Naive thymus-derived CD8-positive, alpha-beta T cell (primary cell): ENCODE data around the gene SGIP1. TPM values are rescaled to one million over a fixed set of nuclear protein-coding genes. Genes with fewer than 3 reads are reported as not detected.

Source experiments
- ATAC-seq, 2 donors: fragments of 150-1000 bp; cut with Tn5 transposase in 1 of 2; sonication (Bioruptor Pico), chemical (Tn5 transposase) in 1 of 2; 1 replicate in 1 of 2; 2 replicates in 1 of 2; pipeline ENCODE4 v1.10.0; 2021; ENCODE audit warnings: mild to moderate bottlenecking in 2 of 2, moderate library complexity in 2 of 2
- POLR2A ChIA-PET: fragments of 350-600 bp; sonication (Branson Sonifier 250); formaldehyde crosslinking; loops from one replicate; lab custom pipeline; 2021; ENCODE audit warnings: antibody characterized with exemption; lab: Charles Lee
- DNase-seq, 10 donors: peaks; one replicate each; pipeline versions ENCODE4 v3.0.0 to v3.0.0-alpha.2; 2020 to 2022
- H3K27ac Mint-ChIP-seq, 10 donors: one replicate each; pipeline ENCODE4 v1.8.0; 2020 to 2022; ENCODE audit warnings: mild to moderate bottlenecking in 10 of 10, mixed read lengths in 10 of 10, moderate library complexity in 4 of 10, inconsistent platforms in 1 of 10
- H3K27me3 Mint-ChIP-seq, 5 donors: one replicate each; pipeline ENCODE4 v1.8.0; 2021 to 2022; ENCODE audit warnings: mixed read lengths in 5 of 5
- H3K36me3 Mint-ChIP-seq, 3 donors: one replicate each; pipeline ENCODE4 v1.8.0; 2020 to 2022; ENCODE audit warnings: mixed read lengths in 3 of 3, mild to moderate bottlenecking in 2 of 3, inconsistent platforms in 1 of 3
- H3K4me1 Mint-ChIP-seq, 4 donors: one replicate each; pipeline ENCODE4 v1.8.0; 2021 to 2022; ENCODE audit warnings: mixed read lengths in 4 of 4
- H3K4me3 Mint-ChIP-seq, 10 donors: one replicate each; pipeline ENCODE4 v1.8.0; 2020 to 2022; ENCODE audit warnings: mild to moderate bottlenecking in 10 of 10, mixed read lengths in 10 of 10, moderate library complexity in 6 of 10, inconsistent platforms in 1 of 10
- H3K9me3 Mint-ChIP-seq, 9 donors: one replicate each; pipeline ENCODE4 v1.8.0; 2020 to 2022; ENCODE audit warnings: mixed read lengths in 9 of 9, mild to moderate bottlenecking in 3 of 9, inconsistent platforms in 1 of 9, moderate library complexity in 1 of 9
- polyA plus RNA-seq, 3 donors: library from polyadenylated mRNA; unstranded; fragments of 300-500 nt; fragmentation: Illumina TruSeq; gene quantifications; one replicate each; pipeline ENCODE4 v1.2.3, GENCODE V29; 2021
- total RNA-seq, 8 experiments: library from RNA in 2 of 8; stranded (reverse) in 2 of 8; gene quantifications; one replicate each; pipeline ENCODE4 v1.2.3 and lab custom pipeline; 2021 to 2026

The SGIP1 gene
- total and polyA plus RNA-seq, 5 experiments from 2014 or later = not detected

GRCh38 chr1:66526991-66527390 lies 7.0 kb upstream of the SGIP1 start:
- peaks cover 0 to 5% (median under 1%) of the 10 kb centered on the region in 4 donors for H3K4me1 Mint-ChIP-seq
- H3K36me3 Mint-ChIP-seq = no peaks in the 10 kb centered on the region
- H3K4me3 Mint-ChIP-seq = no peak overlapping the region
- no peak overlapping the region for H3K27ac Mint-ChIP-seq
- no peak for ATAC-seq
- peaks cover 16 to 36% (median 17%) of the 10 kb centered on the region in 5 donors for H3K27me3 Mint-ChIP-seq
- no peaks in the 10 kb centered on the region for H3K9me3 Mint-ChIP-seq
- POLR2A ChIA-PET = no interaction called here
- DNase-seq = no peak

- Mint-ChIP-seq H3K27ac (no peak overlapping the region), H3K4me1 (peaks cover 3 to 8% (median 6%) of the 10 kb centered on the region in 4 donors), H3K36me3 (no peaks in the 10 kb centered on the region), H3K27me3 (peaks cover 21 to 43% (median 23%) of the 10 kb centered on the region in 5 donors), H3K9me3 (no peaks in the 10 kb centered on the region), H3K4me3 (no peak overlapping the region)
- POLR2A ChIA-PET = no interaction called here
- DNase-seq (no peak), ATAC-seq (no peak)
Observed at GRCh38 chr1:66527686-66528085, 6.3 kb upstream of the SGIP1 start.

GRCh38 chr1:66528580-66528979 lies 5.4 kb upstream of the SGIP1 start:
- no peaks in the 10 kb centered on the region for H3K36me3 Mint-ChIP-seq
- DNase-seq (no peak), ATAC-seq (no peak)
- no peaks in the 10 kb centered on the region for H3K9me3 Mint-ChIP-seq
- no peak overlapping the region for H3K27ac Mint-ChIP-seq
- H3K4me3 Mint-ChIP-seq = no peak overlapping the region
- POLR2A ChIA-PET = no interaction called here
- H3K4me1 Mint-ChIP-seq = peaks cover 7 to 17% (median 13%) of the 10 kb centered on the region in 4 donors
- H3K27me3 Mint-ChIP-seq = peaks cover 26 to 52% (median 28%) of the 10 kb centered on the region in 5 donors

DNA sequence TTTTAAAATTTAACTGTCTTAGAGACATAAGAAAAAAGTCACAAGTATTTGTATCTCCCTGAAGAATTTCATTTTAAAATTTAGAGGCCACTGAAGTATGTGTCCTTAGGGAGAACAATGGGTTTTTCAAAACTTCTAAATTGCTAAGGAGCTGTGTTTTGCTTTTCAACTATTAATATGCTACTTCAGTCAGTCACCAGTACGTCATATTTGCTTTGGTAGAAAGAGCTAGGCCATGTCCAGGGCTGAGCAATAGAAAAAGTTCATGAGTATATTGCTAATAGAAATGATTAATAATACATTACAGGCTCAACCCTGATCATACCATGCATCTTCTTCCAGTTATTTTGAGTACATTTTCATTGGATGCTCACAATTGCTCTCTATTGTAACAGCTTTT lies 1.7 kb upstream of the SGIP1 start:
- H3K4me3 Mint-ChIP-seq = peak overlapping the region; percentile 52 to 92 (median 86)
- peaks cover 11 to 26% (median 17%) of the 10 kb centered on the region in 4 donors for H3K4me1 Mint-ChIP-seq
- no peak for ATAC-seq
- POLR2A ChIA-PET = no interaction called here
- H3K27ac Mint-ChIP-seq = peak overlapping the region in 1 of 10 donors; percentile 58
- DNase-seq = no peak
- H3K36me3 Mint-ChIP-seq = no peaks in the 10 kb centered on the region
- H3K9me3 Mint-ChIP-seq = no peaks in the 10 kb centered on the region
- peaks cover 27 to 62% (median 36%) of the 10 kb centered on the region in 5 donors for H3K27me3 Mint-ChIP-seq

DNA sequence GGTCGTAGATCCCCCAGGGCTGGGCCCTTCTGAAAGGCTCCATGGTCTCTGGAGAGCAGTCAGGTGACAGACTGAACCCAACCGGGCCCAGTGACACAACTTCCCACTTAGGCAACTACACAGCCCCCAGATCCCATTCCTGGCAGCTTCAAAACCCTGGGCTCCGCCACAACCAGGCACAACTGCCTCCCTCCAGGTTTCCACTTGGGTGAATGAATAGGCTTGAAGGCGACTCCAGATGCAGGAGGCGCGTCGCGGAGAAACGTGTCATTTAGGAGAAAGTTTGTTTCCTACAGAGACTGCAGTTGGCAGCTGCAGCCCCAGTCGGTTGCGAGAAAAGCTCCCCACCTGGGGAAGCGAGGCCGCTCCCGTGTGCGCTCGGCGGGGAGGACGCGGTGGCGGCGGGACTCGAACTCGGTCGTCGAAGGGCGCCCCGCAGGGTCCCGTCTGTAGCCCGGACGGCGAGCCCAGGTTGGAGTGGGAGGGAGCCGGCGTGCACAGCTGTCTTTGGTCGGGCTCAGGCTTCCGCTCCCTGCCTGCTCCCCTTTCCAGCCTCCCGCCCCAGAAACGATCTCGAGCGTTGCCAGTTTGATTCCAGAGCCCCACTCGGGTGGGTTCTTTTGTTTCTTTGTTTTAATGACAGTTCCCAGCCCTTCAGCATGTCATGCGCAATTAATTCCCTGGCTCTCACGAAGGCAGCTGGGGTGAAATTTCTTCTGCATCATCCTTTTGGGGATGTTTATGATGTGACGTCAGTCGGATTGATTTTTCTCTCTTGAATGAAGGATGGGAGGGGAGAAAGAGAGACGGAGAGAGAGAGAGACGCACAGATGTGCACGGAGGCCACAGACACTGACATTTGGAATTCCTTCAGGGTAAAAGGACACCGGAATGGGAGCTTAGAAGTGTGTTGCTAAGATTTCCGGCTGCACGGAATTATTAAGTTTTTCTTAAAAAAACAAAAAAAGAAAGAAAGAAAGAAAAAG lies 862 bp upstream of the SGIP1 start:
- ATAC-seq = peak; percentile 54 to 57
- no peaks in the 10 kb centered on the region for H3K36me3 Mint-ChIP-seq
- POLR2A ChIA-PET = no interaction called here

GRCh38 chr1:66535061-66535460 lies 1.1 kb downstream of the SGIP1 start:
- POLR2A ChIA-PET = no interaction called here

More for the DNA sequence above, 862 bp upstream of the SGIP1 start:
- Mint-ChIP-seq H3K9me3 (no peaks in the 10 kb centered on the region), H3K27me3 (peaks cover 27 to 62% (median 36%) of the 10 kb centered on the region in 5 donors), H3K4me3 (peak overlapping the region; percentile 75 to 92 (median 90)), H3K4me1 (peaks cover 11 to 26% (median 17%) of the 10 kb centered on the region in 4 donors), H3K27ac (peak overlapping the region in 7 of 10 donors; percentile 3 to 87 (median 58))
- DNase-seq = peak in 2 of 10 donors; percentile 8 to 21

DNA sequence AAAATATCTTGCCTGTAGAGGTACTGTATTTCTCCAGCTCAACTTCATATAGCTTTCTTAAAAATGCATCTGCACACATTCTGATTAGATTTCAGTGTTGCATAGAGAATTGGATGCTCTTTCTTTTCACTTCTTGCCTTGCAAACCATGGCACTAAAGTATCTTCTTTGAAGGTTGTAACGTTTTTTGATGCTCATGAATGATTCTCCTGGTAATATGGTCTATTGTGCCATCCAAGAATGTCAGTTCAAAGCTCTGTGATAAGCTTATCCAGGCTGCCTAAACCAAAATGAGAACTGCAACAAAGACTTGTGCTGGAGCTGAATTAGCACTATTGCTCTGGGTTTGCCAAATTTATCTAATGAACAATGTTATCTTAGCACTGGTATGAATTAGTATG lies 1.9 kb downstream of the SGIP1 start:
- POLR2A ChIA-PET = no interaction called here
- DNase-seq (no peak), ATAC-seq (no peak)
- Mint-ChIP-seq H3K36me3 (no peaks in the 10 kb centered on the region), H3K4me1 (peaks cover 11 to 26% (median 17%) of the 10 kb centered on the region in 4 donors), H3K4me3 (no peak overlapping the region), H3K27ac (no peak overlapping the region), H3K9me3 (no peaks in the 10 kb centered on the region), H3K27me3 (peaks cover 21 to 37% (median 29%) of the 10 kb centered on the region in 5 donors)

More at GRCh38 chr1:66535061-66535460, 1.1 kb downstream of the SGIP1 start:
- Mint-ChIP-seq H3K36me3 (no peaks in the 10 kb centered on the region), H3K4me1 (peaks cover 11 to 26% (median 17%) of the 10 kb centered on the region in 4 donors), H3K27me3 (peaks cover 21 to 45% (median 29%) of the 10 kb centered on the region in 5 donors), H3K27ac (no peak overlapping the region), H3K9me3 (no peaks in the 10 kb centered on the region), H3K4me3 (no peak overlapping the region)
- no peak for ATAC-seq
- no peak for DNase-seq

GRCh38 chr1:66537718-66538117 lies 3.8 kb downstream of the SGIP1 start:
- POLR2A ChIA-PET = no interaction called here
- no peak overlapping the region for H3K4me3 Mint-ChIP-seq
- no peak for DNase-seq
- H3K27ac Mint-ChIP-seq = no peak overlapping the region
- H3K27me3 Mint-ChIP-seq = peaks cover 10 to 18% (median 17%) of the 10 kb centered on the region in 5 donors
- H3K36me3 Mint-ChIP-seq = no peaks in the 10 kb centered on the region
- no peak for ATAC-seq
- no peaks in the 10 kb centered on the region for H3K9me3 Mint-ChIP-seq
- peaks cover 7 to 18% (median 11%) of the 10 kb centered on the region in 4 donors for H3K4me1 Mint-ChIP-seq

- DNase-seq (no peak), ATAC-seq (no peak)
- no peaks in the 10 kb centered on the region for H3K9me3 Mint-ChIP-seq
- H3K4me3 Mint-ChIP-seq = no peak overlapping the region
- POLR2A ChIA-PET = no interaction called here
- H3K27ac Mint-ChIP-seq = no peak overlapping the region
- peaks cover under 1 to 8% (median 4%) of the 10 kb centered on the region in 5 donors for H3K27me3 Mint-ChIP-seq
- no peaks in the 10 kb centered on the region for H3K36me3 Mint-ChIP-seq
- peaks cover 0 to under 1% (median 0%) of the 10 kb centered on the region in 4 donors for H3K4me1 Mint-ChIP-seq
Observed at GRCh38 chr1:66539491-66539890, 5.5 kb downstream of the SGIP1 start.

DNA sequence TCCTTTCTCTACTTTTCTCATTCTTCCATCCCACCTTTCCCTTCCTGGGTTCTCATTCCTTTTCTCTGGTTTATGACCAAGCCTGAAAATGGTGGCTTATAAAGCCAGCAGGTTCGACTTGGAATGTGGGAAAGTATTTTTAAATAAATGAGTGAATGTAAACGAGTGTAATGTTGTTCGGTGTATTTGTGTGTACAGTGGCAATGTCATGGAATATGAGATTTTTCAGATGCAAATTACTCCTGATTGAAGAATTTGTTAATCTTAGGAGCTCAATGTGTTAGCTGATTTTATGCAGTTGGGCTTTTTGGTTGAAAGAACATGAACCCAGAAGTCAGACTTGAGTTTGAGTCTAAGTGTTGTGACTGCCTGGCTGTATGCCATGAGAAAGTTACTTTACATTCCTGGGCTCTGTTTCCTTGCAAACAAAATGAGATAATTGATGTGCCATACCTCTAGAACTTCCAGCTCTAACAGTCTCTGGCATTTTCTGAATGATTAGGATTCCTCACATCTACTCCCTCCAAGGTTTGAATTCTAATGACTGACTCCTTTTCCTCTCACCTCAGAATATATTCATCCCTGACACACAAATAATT lies 6.6 kb downstream of the SGIP1 start:
- no peak for DNase-seq
- ATAC-seq = no peak
- Mint-ChIP-seq H3K36me3 (no peaks in the 10 kb centered on the region), H3K27ac (no peak overlapping the region), H3K4me3 (no peak overlapping the region), H3K4me1 (no peaks in the 10 kb centered on the region), H3K27me3 (peaks cover 0 to 9% (median 2%) of the 10 kb centered on the region in 5 donors), H3K9me3 (no peaks in the 10 kb centered on the region)
- POLR2A ChIA-PET = no interaction called here

- Mint-ChIP-seq H3K27me3 (peaks cover 0 to 9% (median 2%) of the 10 kb centered on the region in 5 donors), H3K27ac (no peak overlapping the region), H3K4me3 (no peak overlapping the region), H3K36me3 (no peaks in the 10 kb centered on the region), H3K9me3 (no peaks in the 10 kb centered on the region), H3K4me1 (no peaks in the 10 kb centered on the region)
- POLR2A ChIA-PET = no interaction called here
- no peak for ATAC-seq
- DNase-seq = no peak
Observed at GRCh38 chr1:66542314-66542713, 8.4 kb downstream of the SGIP1 start.

DNA sequence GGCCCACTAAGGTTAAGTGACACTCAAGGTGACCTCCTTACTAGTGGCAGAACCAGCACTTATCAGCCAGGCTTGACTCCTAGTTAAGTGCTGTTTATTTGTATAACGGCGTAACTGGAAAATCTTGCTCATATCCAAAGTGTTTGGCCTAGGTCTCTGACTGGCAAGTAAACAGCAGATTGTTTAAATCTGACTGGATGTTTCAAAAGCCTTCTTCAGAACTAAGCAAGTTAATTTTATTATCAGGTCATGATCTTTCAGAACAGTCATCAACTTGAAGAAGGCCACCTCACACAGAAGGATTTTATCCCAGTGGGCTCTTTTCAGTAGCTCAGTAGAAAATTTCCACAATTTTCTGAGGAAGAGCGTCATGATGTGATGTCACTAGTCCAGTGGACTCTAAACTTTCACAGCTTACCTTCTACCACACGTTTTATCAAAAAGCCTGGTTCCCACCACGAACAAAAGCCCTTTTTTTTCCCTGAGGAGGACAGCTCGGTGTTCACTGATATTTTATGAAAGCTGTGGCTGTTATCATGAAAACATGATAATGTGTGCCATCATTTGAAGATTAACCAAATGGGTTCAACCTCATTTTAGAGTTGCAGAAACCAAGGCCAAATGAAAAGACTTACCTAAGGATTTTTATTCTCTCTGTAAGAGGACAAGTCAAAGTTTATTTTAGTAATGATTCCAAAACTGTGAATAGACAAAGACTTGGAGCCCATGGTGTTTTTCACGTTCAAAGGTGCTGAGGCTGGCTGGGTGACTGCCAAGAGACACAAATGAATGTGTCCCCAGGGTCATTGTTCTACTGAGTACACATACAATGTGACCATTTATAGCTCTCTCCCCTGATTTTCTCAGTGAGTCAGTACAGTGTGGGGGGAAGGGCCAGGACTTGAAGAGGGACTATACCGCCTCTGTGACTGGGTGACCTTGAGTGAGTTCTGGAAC lies 9.1 kb downstream of the SGIP1 start:
- Mint-ChIP-seq H3K27ac (no peak overlapping the region), H3K9me3 (no peaks in the 10 kb centered on the region), H3K36me3 (no peaks in the 10 kb centered on the region), H3K4me1 (no peaks in the 10 kb centered on the region), H3K4me3 (no peak overlapping the region), H3K27me3 (peaks cover 0 to 15% (median 5%) of the 10 kb centered on the region in 5 donors)
- ATAC-seq (no peak), DNase-seq (no peak)
- POLR2A ChIA-PET = no interaction called here
